Aorta (tissue), 5 donors: ENCODE results near the gene ALDOA. TPM values are rescaled to one million over a fixed set of nuclear protein-coding genes. Genes with fewer than 3 reads are reported as not detected.

Experiments
- ATAC-seq: fragments of 200-7000 bp; cut with Tn5 transposase; one replicate; pipeline ENCODE4 v1.9.1; 2022; ENCODE audit warnings: moderate library complexity; ENCODE audit not compliant: low FRiP score
- DNase-seq, 2 donors: peaks; one replicate each; pipeline ENCODE4 v3.0.0-alpha.2; 2020
- H3K27ac ChIP-seq, 2 donors: one replicate each; pipeline ENCODE4 v1.5.1; 2013; ENCODE audit warnings: low read length in 2 of 2, mild to moderate bottlenecking in 2 of 2, moderate library complexity in 2 of 2, control low read depth in 1 of 2, inconsistent platforms in 1 of 2, low read depth in 1 of 2
- H3K27me3 ChIP-seq, 2 donors: one replicate each; pipeline ENCODE4 v1.6.1; 2013; ENCODE audit warnings: control low read depth in 1 of 2, low read length in 1 of 2, mild to moderate bottlenecking in 1 of 2, moderate library complexity in 1 of 2; ENCODE audit not compliant: insufficient read depth in 2 of 2, control insufficient read depth in 1 of 2
- H3K36me3 ChIP-seq, 2 donors: one replicate each; pipeline ENCODE4 v1.6.1; 2013; ENCODE audit warnings: control low read depth in 1 of 2, low read length in 1 of 2, mild to moderate bottlenecking in 1 of 2; ENCODE audit not compliant: insufficient read depth in 2 of 2, control insufficient read depth in 1 of 2
- H3K4me1 ChIP-seq, 2 donors: one replicate each; pipeline ENCODE4 v1.6.1; 2013; ENCODE audit warnings: low read length in 2 of 2, control low read depth in 1 of 2, mild to moderate bottlenecking in 1 of 2, moderate library complexity in 1 of 2; ENCODE audit not compliant: insufficient read depth in 2 of 2, control insufficient read depth in 1 of 2
- H3K4me3 ChIP-seq, 2 donors: one replicate each; pipeline ENCODE4 v1.5.1; 2013; ENCODE audit warnings: low read length in 2 of 2, control low read depth in 1 of 2, mild to moderate bottlenecking in 1 of 2
- H3K9me3 ChIP-seq: one replicate; pipeline ENCODE4 v1.6.1; 2013; ENCODE audit warnings: mild to moderate bottlenecking, low read length; ENCODE audit not compliant: control insufficient read depth
- WGBS, 2 donors: extraction: QIAGEN DNeasy Blood & Tissue Kit; methylation state at CpG; one replicate each; pipeline ENCODE4 v1.1.7; 2013; 5-methylcytosine and 5-hydroxymethylcytosine counted together
- intact Hi-C, 2 donors: fragments of 100-400 bp; cut with DNase I; formaldehyde crosslinking; loops; one replicate each; pipeline versions ENCODE4 v1.14.2 to v1.15.0; 2022
- polyA plus RNA-seq, 2 donors: library from polyadenylated mRNA; stranded (reverse); fragments of 200-250 nt; gene quantifications; one replicate each; pipeline ENCODE4 v1.2.3, GENCODE V29; 2013
- total RNA-seq, 2 donors: library from RNA; stranded (reverse); fragmentation: NEBNext Ultra II Directional; extraction: Animal tissue kit (Norgen Biotek cat#: 25700); gene quantifications; one replicate each; pipeline ENCODE4 v1.2.1, GENCODE V29; 2021
- donor health status: healthy with polysubstance abuse.
- donor health status: Bipolar disorder and iron deficiency.
- donor health status: DM: no; HTN: no; CAD: no.
- donor health status: DM: no; HTN: no; CAD: no.
- donor health status: DM: yes; HTN: yes; CAD: no.

ALDOA gene
- total and polyA plus RNA-seq, 4 donors = 494 to 861 (median 706) TPM

GRCh38 chr16:30069611-30070462 lies 4.3 kb downstream of the ALDOA start:
- Histone ChIP-seq H3K9me3 (no peaks in the 10 kb centered on the region), H3K4me3 (no peak overlapping the region), H3K27ac (no peak overlapping the region), H3K4me1 (no peaks in the 10 kb centered on the region), H3K27me3 (no peaks in the 10 kb centered on the region), H3K36me3 (peaks cover 0 to 14% of the 10 kb centered on the region in 2 donors)
- DNase-seq (peak in 1 of 2 donors; percentile 68), ATAC-seq (no peak)
- 72 to 74% methylated on average over 31 of the region's 31 CpGs for WGBS, 2 donors
- intact Hi-C loops = loop anchor here in 1 of 2 donors (10.0 kb wide), 1 partner anchor 335 kb away; the partner anchor contains the start of gene ZNF771

DNA sequence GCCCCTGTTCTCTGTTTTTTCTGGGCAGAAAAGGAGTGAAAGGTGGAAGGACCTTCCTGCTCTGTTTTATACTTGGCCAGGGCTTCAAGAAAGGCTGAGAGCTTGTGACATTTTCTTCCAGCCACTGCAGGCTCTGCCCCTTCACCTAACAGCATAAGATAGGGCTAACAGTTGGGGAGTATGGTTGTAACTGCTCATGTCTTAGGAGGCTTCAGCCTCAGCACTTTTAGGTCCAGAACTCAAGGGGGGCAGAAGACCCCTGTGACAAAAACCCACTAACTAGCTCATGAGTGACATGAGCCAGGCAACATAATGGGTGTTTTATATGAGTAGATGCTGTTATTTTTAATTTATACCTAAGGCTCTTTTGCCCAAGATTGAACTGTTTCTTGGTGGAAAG lies 4.9 kb downstream of the ALDOA start:
- Histone ChIP-seq H3K4me3 (no peak overlapping the region), H3K36me3 (peaks cover 0 to 14% of the 10 kb centered on the region in 2 donors), H3K27me3 (no peaks in the 10 kb centered on the region), H3K27ac (no peak overlapping the region), H3K4me1 (no peaks in the 10 kb centered on the region), H3K9me3 (no peaks in the 10 kb centered on the region)
- intact Hi-C loops = no loop called here
- ATAC-seq = no peak
- no peak for DNase-seq

- DNase-seq = peak; percentile 94 to 97
- peak within 1 kb of the TSS; percentile 44 to 78 for H3K4me3 ChIP-seq
- peak; percentile 96 for ATAC-seq
- intact Hi-C loops = no loop called here
- no peaks in the 10 kb centered on the region for H3K27me3 ChIP-seq
- no peaks in the 10 kb centered on the region for H3K4me1 ChIP-seq
- no peaks in the 10 kb centered on the region for H3K9me3 ChIP-seq
- H3K36me3 ChIP-seq = no peaks in the 10 kb centered on the region
- H3K27ac ChIP-seq = peak within 1 kb of the TSS; percentile 61 to 69
- WGBS, 2 donors = 2% methylated on average over 50 to 67 of the region's 67 CpGs
These were observed 10.1 kb downstream of the ALDOA start, which contains the start of gene PPP4C for GRCh38 chr16:30075503-30076275. PPP4C (plus strand) TSS chr16:30075994; CDS start chr16:30076378, 384 bp downstream.

DNA sequence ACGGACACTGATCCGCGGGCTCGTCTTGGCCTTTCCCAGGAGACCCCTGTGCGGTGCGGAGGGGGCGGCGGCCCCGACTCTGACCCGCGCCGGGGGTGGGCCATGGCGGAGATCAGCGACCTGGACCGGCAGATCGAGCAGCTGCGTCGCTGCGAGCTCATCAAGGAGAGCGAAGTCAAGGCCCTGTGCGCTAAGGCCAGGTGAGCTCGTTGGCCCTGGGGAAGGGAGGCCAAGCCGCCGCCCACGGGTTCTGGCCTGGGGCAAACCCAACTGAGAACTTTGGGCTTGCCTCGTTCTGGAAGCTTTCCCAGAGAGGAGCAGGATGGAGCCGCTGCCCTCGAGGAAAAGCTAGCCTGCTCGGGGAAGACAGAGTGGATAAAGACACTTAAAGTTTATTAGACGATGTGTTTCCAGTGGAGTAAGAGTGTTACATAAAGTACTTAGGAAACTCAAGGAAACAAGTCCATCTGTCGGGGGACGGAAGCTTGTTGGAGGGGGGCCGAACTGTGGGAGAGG lies 10.8 kb downstream of the ALDOA start:
- peak overlapping the region; percentile 44 to 78 for H3K4me3 ChIP-seq
- ATAC-seq = peak; percentile 4
- peak overlapping the region in 1 of 2 donors; percentile 3 for H3K27ac ChIP-seq
- H3K9me3 ChIP-seq = no peaks in the 10 kb centered on the region
- DNase-seq = peak in 1 of 2 donors; percentile 78
- no peaks in the 10 kb centered on the region for H3K4me1 ChIP-seq
- intact Hi-C loops = no loop called here
- H3K27me3 ChIP-seq = no peaks in the 10 kb centered on the region
- 2 to 3% methylated on average over 33 of the region's 33 CpGs for WGBS, 2 donors
- H3K36me3 ChIP-seq = no peaks in the 10 kb centered on the region

GRCh38 chr16:30077656-30078055 lies 12.1 kb downstream of the ALDOA start:
- Histone ChIP-seq H3K27ac (no peak overlapping the region), H3K36me3 (peaks cover 0 to 2% of the 10 kb centered on the region in 2 donors), H3K4me1 (no peaks in the 10 kb centered on the region), H3K9me3 (no peaks in the 10 kb centered on the region), H3K27me3 (no peaks in the 10 kb centered on the region), H3K4me3 (no peak overlapping the region)
- WGBS, 2 donors = 70% methylated on average over 6 of the region's 6 CpGs
- DNase-seq = no peak
- intact Hi-C loops = no loop called here
- ATAC-seq = no peak

DNA sequence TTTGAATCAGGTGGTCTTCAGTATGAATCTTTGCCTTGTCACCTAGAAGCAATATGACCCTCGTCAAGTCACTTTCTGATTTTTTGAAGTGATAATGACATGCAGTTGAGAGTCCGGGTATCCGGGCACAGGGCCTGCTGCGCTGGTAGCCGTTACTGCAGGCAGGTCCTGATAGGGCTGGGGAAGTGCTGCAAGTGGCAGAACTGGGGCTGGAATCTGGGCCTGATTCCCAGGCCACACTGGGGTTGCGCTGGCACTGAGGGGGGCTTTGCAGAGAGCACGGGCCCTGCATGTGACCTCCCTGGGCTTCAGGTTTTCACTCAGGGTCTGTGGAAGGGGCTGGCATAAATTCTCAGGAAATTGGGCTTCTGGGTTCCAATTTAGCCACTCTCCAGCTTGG lies 13.2 kb downstream of the ALDOA start:
- ATAC-seq (no peak), DNase-seq (no peak)
- Histone ChIP-seq H3K27ac (no peak overlapping the region), H3K27me3 (no peaks in the 10 kb centered on the region), H3K9me3 (no peaks in the 10 kb centered on the region), H3K4me1 (no peaks in the 10 kb centered on the region), H3K4me3 (no peak overlapping the region), H3K36me3 (peaks cover 0 to 3% of the 10 kb centered on the region in 2 donors)
- WGBS, 2 donors = 84 to 87% methylated on average over 7 of the region's 7 CpGs
- intact Hi-C loops = no loop called here

DNA sequence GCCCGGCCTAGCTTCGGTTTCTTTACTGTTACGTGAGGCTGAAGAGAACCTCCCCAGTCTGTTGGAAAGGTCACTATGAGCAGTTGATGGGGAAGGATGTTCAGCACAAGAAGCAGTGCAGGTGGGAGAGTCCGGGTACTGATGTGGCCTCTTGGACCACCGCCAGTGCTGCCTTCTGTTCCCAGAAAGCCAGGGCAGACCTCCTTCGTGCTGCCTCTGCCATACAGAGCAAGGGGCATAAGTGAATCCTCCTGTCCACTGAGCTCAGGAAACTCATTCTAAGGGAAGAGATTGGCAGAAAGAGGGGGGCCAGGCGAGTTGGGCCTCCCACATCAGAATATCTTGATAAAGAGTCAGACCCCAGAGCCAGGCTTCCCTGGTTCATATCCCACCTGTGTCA lies 13.9 kb downstream of the ALDOA start:
- Histone ChIP-seq H3K4me3 (no peak overlapping the region), H3K27me3 (no peaks in the 10 kb centered on the region), H3K36me3 (peaks cover 0 to 5% of the 10 kb centered on the region in 2 donors), H3K9me3 (no peaks in the 10 kb centered on the region), H3K4me1 (no peaks in the 10 kb centered on the region), H3K27ac (no peak overlapping the region)
- intact Hi-C loops = no loop called here
- DNase-seq = no peak
- ATAC-seq = no peak
- WGBS, 2 donors = 78 to 82% methylated on average over 7 of the region's 7 CpGs

- H3K36me3 ChIP-seq = peaks cover 0 to 8% of the 10 kb centered on the region in 2 donors
- H3K4me3 ChIP-seq = no peak overlapping the region
- 82 to 85% methylated on average over 20 of the region's 20 CpGs for WGBS, 2 donors
- H3K27ac ChIP-seq = no peak overlapping the region
- ATAC-seq (no peak), DNase-seq (no peak)
- no peaks in the 10 kb centered on the region for H3K4me1 ChIP-seq
- intact Hi-C loops = no loop called here
- H3K9me3 ChIP-seq = no peaks in the 10 kb centered on the region
- H3K27me3 ChIP-seq = no peaks in the 10 kb centered on the region
These were observed 17.1 kb downstream of the ALDOA start for GRCh38 chr16:30082545-30083090.
